Skeletal muscle cell (primary cell): Measurements from ENCODE around the gene MYL7.
A peak's percentile ranks its signal among the peaks of the same experiment; 100 is the strongest.
"Not testable (repeated sequence)": the region's sequence is repeated elsewhere in the genome, so short reads cannot be mapped to it uniquely, and the experiment has no call there.

Experiments
- DNase-seq: peaks from one replicate; pipeline ENCODE4 v3.0.0-alpha.2; 2010; ENCODE audit warnings: low read depth
- H3K4me3 ChIP-seq: 2 replicates; pipeline ENCODE4 v1.5.1; 2011; ENCODE audit warnings: low read depth, mild to moderate bottlenecking, control low read depth, low read length, moderate library complexity

MYL7 gene

DNA sequence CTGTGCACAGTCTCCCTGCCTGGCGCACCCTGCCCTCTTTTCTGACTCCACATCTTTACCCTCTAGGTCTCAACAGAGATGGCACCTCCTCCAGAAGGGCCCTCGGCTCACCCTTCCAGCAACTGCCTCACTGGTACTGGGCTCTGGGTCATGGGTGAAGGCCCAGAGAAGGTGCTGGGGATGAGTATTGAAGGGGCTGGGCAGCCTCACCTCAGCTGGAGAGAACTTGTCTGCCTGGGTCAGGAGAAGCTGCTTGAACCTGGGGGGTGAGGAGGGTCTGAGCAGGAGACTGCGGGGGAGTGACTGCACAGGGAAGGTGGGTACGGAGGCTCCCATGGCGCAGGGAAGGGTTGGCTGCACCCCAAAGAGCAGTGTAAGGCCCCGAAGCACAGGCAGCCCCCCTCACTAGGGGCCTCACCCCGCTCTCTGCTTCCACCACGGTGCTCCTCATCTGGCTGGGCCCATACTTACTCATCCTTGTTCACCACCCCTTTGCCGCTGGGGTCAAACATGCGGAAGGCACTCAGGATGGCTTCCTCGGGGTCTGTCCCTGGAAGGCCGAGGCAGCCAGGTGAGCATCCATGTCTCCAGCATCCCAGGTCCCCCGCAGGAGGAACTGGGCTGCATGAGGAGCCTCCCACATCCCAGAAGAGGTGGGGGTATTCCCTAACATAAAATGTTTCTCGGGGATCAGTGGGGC is 1.7 kb downstream of the MYL7 start:
- DNase-seq, result no peak

GRCh38 chr7:44138698-44139097 is 2.4 kb downstream of the MYL7 start:
- H3K4me3 ChIP-seq, result no peak overlapping the region
- no peak for DNase-seq

More for the DNA sequence above, 1.7 kb downstream of the MYL7 start:
- no peak overlapping the region for H3K4me3 ChIP-seq

- DNase-seq, result no peak
- H3K4me3 ChIP-seq, result no peak overlapping the region
Observed at GRCh38 chr7:44136731-44137130, 4.4 kb downstream of the MYL7 start.

DNA sequence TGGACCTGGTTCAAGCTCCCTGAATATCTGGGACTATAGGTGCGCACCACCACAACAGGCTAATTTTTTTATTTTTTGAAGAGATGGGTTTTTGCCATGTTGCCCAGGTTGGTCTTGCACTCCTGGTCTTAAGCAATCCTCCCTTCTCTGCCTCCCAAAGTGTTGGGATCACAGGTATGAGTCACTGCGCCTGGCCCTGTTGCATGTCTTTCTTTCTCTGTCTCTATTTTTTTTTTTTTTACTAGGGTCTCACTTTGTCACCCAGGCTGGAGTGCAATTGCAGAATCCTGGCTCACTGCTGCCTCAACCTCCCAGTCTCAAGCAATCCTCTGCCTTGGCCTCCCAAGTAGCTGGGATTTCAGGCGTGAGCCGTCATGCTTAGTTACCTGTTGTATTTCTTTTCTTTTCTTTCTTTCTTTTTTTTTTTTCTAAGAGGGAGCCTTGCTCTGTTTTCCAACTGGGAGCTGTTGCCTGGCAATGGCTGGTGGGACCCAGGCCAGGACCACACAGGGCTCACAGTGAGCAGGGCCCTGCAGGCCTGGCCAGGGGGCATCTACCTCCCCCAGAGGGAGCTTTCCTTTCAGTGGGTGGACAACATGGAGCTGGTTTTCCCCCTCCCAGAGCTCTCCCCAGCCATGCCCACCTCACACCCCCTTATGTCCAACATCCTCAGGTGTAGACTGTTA is 6.0 kb downstream of the MYL7 start:
- DNase-seq, result no peak
- no peak overlapping the region for H3K4me3 ChIP-seq

DNA sequence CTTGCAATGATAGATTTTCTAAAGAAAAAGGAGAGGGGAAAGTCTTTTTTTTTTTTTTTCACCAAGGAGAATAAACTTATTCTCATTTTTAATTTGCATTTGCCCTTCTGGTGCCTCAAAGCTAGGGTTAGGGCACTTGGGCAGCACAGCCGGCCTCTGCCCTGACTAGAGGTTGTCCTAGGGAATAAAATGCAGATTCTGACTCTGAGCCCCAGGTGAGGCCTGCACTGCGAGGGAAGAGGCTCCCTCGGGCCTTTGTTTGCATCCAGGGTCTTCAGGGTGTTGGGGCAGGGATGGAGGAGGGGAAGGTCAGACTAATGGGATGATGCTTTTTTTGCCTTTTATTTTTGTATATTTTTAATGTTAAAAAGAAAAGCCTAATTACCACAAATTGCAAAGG is 7.8 kb downstream of the MYL7 start:
- no peak overlapping the region for H3K4me3 ChIP-seq
- no peak for DNase-seq

GRCh38 chr7:44132039-44132438 is 9.1 kb downstream of the MYL7 start:
- no peak for DNase-seq
- H3K4me3 ChIP-seq, result no peak overlapping the region

- no peak for DNase-seq
- no peak overlapping the region for H3K4me3 ChIP-seq
Observed at GRCh38 chr7:44131173-44132029, 9.7 kb downstream of the MYL7 start.

DNA sequence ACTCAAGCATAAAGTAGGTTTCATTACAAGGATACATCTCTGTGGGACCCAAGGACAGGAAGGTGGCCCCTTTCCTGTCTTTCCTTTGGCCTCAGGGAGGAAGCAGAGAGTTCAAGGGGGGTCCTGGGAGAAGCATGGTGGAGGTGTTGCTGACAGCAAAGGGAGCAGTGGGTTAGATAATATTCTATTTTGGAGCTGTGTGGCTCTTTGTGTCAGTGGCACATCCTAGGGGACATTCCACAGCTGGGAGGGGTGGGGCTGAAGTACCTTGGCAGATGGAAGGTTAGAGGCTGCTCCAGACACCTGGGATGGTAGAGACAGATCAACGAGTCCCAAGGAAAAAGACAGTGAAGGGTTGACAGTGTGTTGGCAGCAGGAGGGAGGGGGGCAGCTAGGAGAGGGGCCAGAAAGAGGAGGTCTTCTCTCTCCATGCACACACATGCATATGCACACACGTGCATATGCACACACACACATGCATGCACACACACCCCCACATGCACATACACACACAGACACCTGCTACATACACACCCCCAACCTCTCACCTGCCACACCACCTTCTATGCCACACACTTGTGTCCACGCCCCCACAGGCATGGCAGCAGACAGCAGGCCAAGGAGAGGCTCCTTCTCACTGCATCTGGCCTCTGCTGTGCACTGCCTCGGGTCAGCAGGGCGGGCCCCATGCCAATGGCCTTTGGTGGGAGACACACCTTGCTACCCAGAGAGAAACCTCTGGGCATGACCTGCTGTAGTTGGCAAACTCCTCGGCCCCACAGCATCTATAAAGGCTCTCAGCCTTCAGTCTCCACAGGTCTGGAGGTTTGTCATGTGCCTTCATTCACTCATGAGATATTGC is 12.2 kb downstream of the MYL7 start:
- H3K4me3 ChIP-seq, result no peak overlapping the region
- DNase-seq, result no peak

DNA sequence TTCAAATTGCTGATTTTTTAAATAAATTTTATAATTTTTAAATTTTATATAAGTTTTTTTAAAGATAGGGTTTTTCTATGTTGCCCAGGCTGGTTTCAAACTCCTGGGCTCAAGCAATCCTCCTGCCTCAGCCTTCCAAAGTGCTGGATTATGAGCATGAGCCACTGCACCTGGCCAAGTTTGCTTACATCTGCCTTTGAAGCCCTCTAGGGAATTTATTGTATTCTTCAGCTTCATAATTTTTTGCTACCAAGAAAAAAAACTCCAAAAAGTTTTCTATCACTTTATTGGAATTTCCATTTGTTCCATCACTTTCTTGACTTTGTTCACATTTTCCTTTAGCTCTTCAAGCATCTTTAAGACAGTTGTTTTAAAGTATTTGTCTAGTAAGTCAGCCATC is 14.0 kb downstream of the MYL7 start:
- no peak overlapping the region for H3K4me3 ChIP-seq
- no peak for DNase-seq

GRCh38 chr7:44126574-44126973 is 14.6 kb downstream of the MYL7 start:
- DNase-seq, H3K4me3 ChIP-seq: not testable (repeated sequence)

DNA sequence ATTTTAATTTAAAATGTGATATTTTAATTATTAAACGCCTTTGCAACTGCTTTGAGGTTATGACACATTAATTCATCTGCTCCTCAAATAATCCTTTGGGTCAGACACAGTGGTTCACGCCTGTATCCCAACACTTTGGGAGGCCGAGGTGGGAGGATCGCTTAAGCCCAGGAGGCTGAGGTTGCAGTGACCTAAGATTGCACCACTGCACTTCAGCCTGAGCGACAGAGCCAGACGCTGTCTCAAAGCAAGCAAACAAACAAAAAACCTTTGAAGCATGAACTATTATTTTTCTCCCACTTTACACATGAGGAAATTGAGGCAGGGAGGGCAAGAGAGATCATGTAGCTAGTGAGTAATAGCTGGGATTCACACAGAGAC is 16.3 kb downstream of the MYL7 start:
- H3K4me3 ChIP-seq, result no peak overlapping the region
- no peak for DNase-seq

GRCh38 chr7:44123190-44124003 is 17.7 kb downstream of the MYL7 start, which contains the start of gene POLD2:
TSS of gene POLD2 (minus strand) at chr7:44123548. CDS start at chr7:44122053, 1,495 bp downstream.
- H3K4me3 ChIP-seq, result peak within 1 kb of the TSS; percentile 72
- peak; percentile 91 for DNase-seq

GRCh38 chr7:44122529-44122928 is 18.6 kb downstream of the MYL7 start:
- peak overlapping the region; percentile 72 for H3K4me3 ChIP-seq

DNA sequence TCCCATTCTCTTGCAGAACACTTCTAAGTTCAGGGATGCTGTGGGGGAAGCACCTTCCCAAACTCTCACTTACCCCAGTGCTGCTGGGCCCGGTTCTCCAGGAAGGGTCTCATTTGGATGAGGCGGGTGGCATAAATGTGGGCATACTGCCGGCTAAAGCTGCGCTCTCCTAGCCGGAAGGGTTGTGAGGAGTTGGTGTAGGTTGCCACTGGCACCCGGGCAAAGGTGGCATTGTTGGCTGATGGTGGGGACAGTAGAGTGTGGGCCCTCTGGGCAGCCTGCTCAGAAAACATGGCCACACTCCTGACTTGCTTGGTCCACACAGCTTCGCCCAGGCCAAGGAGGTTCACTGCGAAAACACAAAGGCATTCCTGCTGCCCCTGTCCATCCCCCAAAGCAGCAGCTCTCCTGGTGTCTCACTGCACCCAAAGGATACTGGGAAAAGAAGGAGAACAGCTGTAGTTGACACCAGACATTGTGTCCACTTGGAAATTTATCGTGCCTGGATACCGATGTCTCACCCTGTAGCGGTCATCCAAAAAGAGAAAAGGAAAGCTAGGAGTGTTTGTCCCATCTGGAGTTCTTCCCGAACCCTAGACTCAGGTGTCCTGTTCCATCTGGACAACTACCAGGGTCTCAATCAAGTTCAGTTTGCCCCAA is 19.2 kb downstream of the MYL7 start:
- DNase-seq, result no peak
- peak overlapping the region; percentile 72 for H3K4me3 ChIP-seq

More at GRCh38 chr7:44122529-44122928, 18.6 kb downstream of the MYL7 start:
- no peak for DNase-seq

- no peak for DNase-seq
- H3K4me3 ChIP-seq, result no peak overlapping the region
Observed at GRCh38 chr7:44120395-44120794, 20.7 kb downstream of the MYL7 start.

DNA sequence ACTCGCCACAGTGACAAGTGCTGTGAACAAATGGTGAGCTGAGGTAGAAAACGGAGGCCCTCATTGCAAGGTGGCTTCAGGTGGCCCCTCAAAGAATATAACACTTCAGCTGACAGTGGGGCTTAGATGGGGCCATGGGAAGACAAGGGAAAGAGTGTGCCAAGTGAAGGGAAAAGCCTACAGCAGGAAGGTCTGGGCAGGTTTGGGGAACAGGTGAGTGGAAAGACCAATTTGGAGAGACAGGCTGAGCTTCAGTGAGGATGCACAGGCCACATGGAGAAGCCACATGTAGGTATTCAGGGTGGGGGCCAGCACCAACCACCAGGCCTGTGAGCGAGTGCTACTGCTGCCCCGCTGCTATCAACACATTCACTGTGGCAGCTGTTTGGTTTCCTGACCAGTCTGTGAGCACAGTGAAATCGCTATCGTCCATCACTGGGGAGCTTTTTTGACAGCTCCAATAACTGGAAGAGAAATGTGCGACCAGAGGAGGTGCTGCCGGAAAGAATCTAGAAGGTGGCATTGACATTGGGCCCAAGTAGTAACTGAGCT is 21.2 kb downstream of the MYL7 start:
- no peak overlapping the region for H3K4me3 ChIP-seq
- no peak for DNase-seq

- H3K4me3 ChIP-seq, result no peak overlapping the region
- DNase-seq, result no peak
Observed at GRCh38 chr7:44117801-44118429, 23.2 kb downstream of the MYL7 start.
